Measurements from ENCODE around the gene TTC4.

TTC4 gene

GRCh38 chr1:54686155-54686554 lies 29.5 kb upstream of the TTC4 start:
- CTCF ChIA-PET: interaction anchor here (0.8 to 1.4 kb wide), 4 partner anchors 13 to 124 kb away, joined by 3 to 4 read pairs (median 3); partner anchors contain the start of gene TTC22
- POLR2A ChIA-PET: no interaction called here

DNA sequence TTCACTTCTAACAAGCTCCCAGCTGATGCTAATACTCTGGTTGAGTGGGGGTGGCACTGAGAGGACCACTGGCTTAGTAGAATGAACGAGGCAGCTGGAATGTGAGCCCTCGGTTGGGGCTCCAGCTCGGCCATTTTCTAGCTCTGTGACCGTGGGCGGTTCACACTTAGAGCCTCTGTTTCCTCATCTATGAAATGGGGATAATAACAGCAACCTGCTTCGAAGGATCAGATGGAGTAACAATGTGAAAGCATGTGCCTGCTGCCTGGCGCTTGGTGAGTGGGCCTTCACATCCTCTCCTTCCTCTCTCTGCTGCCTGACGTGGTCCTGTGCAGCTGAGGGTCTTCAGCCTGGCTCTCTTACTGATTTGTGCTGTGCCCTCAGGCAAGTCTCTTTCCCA lies 20.9 kb upstream of the TTC4 start:
- POLR2A ChIA-PET: no interaction called here

More at GRCh38 chr1:54686155-54686554, 29.5 kb upstream of the TTC4 start:
- DNase-seq (ENCODE audit: extremely low spot score): no peak
- TF ChIP-seq, protein P1, sequence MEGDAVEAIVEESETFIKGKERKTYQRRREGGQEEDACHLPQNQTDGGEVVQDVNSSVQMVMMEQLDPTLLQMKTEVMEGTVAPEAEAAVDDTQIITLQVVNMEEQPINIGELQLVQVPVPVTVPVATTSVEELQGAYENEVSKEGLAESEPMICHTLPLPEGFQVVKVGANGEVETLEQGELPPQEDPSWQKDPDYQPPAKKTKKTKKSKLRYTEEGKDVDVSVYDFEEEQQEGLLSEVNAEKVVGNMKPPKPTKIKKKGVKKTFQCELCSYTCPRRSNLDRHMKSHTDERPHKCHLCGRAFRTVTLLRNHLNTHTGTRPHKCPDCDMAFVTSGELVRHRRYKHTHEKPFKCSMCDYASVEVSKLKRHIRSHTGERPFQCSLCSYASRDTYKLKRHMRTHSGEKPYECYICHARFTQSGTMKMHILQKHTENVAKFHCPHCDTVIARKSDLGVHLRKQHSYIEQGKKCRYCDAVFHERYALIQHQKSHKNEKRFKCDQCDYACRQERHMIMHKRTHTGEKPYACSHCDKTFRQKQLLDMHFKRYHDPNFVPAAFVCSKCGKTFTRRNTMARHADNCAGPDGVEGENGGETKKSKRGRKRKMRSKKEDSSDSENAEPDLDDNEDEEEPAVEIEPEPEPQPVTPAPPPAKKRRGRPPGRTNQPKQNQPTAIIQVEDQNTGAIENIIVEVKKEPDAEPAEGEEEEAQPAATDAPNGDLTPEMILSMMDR (IDR thresholded peaks at IDR 0.05; ENCODE audit: control extremely low read depth, extremely low read depth, low read depth, missing control alignments): no peak

GRCh38 chr1:54695221-54695620 lies 20.4 kb upstream of the TTC4 start:
- no peak for DNase-seq (ENCODE audit: extremely low spot score)
- ChIA-PET CTCF (no interaction called here), POLR2A (no interaction called here)
- TF ChIP-seq, protein P1 (IDR thresholded peaks at IDR 0.05; ENCODE audit: control extremely low read depth, extremely low read depth, low read depth, missing control alignments): no peak

More for the DNA sequence above, 20.9 kb upstream of the TTC4 start:
- DNase-seq (ENCODE audit: extremely low spot score): no peak
- CTCF ChIA-PET: no interaction called here
- TF ChIP-seq, protein P1 (IDR thresholded peaks at IDR 0.05; ENCODE audit: control extremely low read depth, extremely low read depth, low read depth, missing control alignments): no peak

- TF ChIP-seq, protein P1 (IDR thresholded peaks at IDR 0.05; ENCODE audit: control extremely low read depth, extremely low read depth, low read depth, missing control alignments): no peak
- CTCF ChIA-PET: no interaction called here
- no peak for DNase-seq (ENCODE audit: extremely low spot score)
- POLR2A ChIA-PET: no interaction called here
Observed at GRCh38 chr1:54695764-54696163, 19.9 kb upstream of the TTC4 start.

GRCh38 chr1:54696262-54696661 lies 19.4 kb upstream of the TTC4 start:
- TF ChIP-seq, protein P1 (IDR thresholded peaks at IDR 0.05; ENCODE audit: control extremely low read depth, extremely low read depth, low read depth, missing control alignments): no peak
- CTCF ChIA-PET: no interaction called here
- POLR2A ChIA-PET: no interaction called here
- no peak for DNase-seq (ENCODE audit: extremely low spot score)

DNA sequence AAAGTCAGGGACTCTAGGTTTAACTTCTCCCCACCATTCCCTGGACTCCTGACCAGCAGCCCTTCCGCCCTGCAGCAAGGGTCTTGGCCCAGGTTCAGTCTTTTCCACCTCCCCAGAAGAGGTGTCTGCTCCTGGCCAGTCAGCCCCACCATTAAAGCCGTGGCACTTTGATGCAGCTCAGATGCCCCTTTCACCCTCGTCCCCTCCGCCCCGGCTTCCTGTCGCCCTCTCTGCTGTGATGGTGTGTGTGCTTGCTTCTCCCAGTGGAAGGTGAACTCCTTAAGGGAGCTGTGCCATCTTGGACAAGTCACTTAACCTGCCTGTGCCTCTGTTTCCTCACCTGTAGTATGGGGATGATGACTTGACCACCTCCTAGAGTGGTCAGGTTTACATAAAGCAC lies 17.8 kb upstream of the TTC4 start:
- no peak for DNase-seq (ENCODE audit: extremely low spot score)
- TF ChIP-seq, protein P1 (IDR thresholded peaks at IDR 0.05; ENCODE audit: control extremely low read depth, extremely low read depth, low read depth, missing control alignments): no peak
- POLR2A ChIA-PET: no interaction called here
- CTCF ChIA-PET: no interaction called here

DNA sequence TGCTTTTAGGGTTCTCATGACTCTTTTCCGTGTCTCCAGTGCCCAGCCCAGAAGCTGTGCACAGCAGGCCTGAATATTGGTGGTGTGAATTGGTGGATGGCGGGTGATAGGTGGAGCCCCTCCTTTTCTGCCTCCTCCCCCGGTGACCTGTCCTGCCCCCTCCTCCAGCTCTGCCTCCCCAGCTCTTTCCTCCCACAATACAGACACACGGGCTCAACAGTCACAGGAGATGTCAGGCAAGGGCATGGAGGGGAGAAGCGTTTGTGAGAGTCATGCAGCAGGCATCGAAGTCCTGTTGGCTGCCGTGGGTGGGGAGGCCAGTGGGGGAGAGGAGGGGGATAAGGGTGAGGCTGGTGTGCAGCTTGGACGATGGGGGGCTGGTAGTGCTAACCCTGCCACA lies 17.3 kb upstream of the TTC4 start:
- CTCF ChIA-PET: no interaction called here
- POLR2A ChIA-PET: no interaction called here
- no peak for DNase-seq (ENCODE audit: extremely low spot score)
- TF ChIP-seq, protein P1 (IDR thresholded peaks at IDR 0.05; ENCODE audit: control extremely low read depth, extremely low read depth, low read depth, missing control alignments): no peak

Data from GM10248 (cell line).